SU-DHL-6 (cell line): ENCODE results near the gene DNAI7.

Experiments
- CTCF ChIP-seq: fragments of 200-600 bp; sonication (generic); IDR thresholded peaks from one replicate; pipeline ENCODE4 v1.5.1; 2017; ENCODE audit warnings: antibody characterized with exemption, mild to moderate bottlenecking, low read length, moderate library complexity; ENCODE audit not compliant: insufficient read depth, poor library complexity, severe bottlenecking
- EZH2phosphoT487 ChIP-seq: fragments of 200-600 bp; sonication (generic), shearing (Covaris generic); conservative IDR thresholded peaks from 2 replicates; pipeline ENCODE4 v1.6.1; 2018; ENCODE audit warnings: mild to moderate bottlenecking, antibody characterized with exemption, low read length, moderate library complexity, mixed read lengths

DNA sequence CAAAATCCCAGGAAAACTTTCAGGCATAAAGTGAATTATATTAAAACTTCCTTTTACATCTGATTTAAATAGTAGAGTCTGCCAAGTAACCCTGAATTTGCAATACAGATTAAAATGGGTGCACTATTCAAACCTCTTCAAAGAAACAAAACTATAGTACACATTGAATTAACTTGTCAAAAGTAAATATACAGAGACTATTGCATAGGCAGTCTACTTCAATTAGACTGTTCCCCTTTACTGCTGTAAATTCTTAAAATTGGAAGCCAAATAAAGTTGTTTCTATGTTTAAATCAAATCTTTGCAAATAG, 48.7 kb upstream of the DNAI7 start:
- no peak for TF ChIP-seq CTCF
- TF ChIP-seq EZH2phosphoT487, result no peak
